CD4-positive, alpha-beta T cell treated with Interleukin-2 at 100 ng/mL for 4 hours (primary cell): Measurements from ENCODE around the gene DUOX2.
"Not testable (repeated sequence)": the region's sequence is repeated elsewhere in the genome, so short reads cannot be mapped to it uniquely, and the experiment has no call there.

Experiments
- DNase-seq: peaks from one replicate; pipeline ENCODE4 v3.0.0-alpha.2; 2020; ENCODE audit warnings: low spot score

DUOX2 gene

GRCh38 chr15:45138814-45139765 lies 25.1 kb upstream of the DUOX2 start:
- no peak for DNase-seq

DNA sequence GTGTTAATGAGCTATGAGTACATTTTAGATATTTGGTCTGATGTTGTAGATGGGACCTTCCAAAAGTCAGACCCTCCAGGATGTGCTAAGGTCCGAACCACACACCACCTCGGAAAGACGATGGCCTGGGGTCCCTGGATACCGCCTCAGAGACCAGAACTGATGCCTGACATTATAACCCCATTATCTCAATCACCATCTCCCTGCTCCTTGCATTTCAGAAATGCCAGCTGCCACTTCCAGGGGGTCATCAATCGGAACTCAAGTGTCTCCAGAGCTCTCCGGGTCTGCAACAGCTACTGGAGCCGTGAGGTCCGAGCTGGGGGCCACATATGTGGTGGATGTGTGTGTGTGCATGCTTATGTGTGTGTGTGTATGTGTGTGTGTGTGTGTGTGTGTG lies 23.7 kb upstream of the DUOX2 start:
- no peak for DNase-seq

DNA sequence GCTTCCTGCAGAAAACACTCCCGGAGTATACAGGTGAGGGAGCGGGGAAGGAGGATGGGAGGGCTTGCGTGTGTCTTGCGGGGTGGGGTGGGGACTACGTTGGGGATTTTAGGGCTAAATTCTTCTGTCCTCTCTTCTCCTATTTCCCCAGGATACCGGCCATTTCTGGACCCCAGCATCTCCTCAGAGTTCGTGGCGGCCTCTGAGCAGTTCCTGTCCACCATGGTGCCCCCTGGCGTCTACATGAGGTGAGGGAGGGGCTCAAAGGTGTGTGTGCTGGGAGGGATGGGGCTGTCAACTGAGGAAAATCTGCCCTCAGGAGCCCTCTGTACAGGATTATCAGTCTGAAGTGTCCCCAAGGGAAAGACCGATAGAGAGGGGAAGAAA lies 22.4 kb upstream of the DUOX2 start:
- no peak for DNase-seq

DNA sequence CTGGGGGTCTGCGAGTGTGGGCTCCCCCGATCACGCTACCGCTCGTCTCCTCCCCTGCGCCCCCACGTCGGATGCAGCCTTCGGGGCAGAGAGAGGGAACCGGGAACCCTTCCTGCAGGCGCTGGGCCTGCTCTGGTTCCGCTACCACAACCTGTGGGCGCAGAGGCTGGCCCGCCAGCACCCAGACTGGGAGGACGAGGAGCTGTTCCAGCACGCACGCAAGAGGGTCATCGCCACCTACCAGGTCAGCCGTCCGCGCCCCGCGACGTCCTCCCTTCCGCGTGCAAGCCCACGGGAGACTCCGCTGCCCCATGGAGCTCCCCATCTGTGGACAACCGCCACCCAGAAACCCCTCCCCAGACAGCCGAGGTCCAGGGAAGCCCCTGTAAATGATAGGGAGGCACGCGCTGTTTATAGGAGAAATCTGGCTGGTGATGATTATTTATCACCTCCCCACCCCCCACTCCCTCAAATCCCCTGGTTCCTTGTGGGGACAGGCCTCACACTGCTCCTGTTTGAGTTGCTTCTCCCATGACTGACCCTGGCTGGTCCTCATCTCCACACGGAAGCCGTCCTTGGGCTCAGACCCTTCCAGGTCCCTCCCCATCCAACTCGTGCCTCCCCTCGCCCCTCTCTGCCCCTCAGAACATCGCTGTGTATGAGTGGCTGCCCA lies 21.9 kb upstream of the DUOX2 start:
- not testable (repeated sequence) for DNase-seq

DNA sequence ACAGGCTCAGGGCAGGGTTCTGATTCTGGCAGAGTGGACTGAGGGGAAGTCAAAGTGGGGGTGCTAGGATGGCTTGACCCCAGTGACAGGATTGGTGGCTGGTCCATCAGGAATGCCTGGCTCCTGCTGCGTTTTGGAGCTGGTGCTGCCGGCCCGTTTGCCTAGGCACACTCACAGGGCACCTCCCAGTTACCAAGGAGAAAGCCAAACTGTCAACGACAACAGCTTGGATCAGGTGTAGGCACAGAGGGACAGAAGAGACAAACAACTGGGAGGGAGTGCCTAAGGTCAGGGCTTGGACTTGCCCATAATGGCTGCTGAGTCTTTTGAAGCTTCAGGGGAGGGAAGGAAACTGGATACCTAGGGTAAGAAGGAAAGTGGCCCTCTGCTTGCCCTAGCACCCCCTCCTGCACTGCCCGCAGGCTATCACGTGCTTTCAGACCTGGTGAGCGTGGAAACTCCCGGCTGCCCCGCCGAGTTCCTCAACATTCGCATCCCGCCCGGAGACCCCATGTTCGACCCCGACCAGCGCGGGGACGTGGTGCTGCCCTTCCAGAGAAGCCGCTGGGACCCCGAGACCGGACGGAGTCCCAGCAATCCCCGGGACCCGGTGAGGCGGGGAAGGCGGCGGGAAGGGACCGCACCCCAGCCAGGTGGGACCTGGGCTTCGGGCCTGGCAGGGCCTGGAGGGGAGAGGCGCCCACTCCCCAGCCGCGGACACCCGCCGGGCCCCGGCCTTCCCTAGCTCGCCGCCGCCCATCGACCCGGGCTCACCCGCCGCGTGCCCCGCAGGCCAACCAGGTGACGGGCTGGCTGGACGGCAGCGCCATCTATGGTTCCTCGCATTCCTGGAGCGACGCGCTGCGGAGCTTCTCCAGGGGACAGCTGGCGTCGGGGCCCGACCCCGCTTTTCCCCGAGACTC lies 21.0 kb upstream of the DUOX2 start:
- DNase-seq = peak; percentile 12

GRCh38 chr15:45134046-45134445 lies 20.1 kb upstream of the DUOX2 start:
- no peak for DNase-seq

DNA sequence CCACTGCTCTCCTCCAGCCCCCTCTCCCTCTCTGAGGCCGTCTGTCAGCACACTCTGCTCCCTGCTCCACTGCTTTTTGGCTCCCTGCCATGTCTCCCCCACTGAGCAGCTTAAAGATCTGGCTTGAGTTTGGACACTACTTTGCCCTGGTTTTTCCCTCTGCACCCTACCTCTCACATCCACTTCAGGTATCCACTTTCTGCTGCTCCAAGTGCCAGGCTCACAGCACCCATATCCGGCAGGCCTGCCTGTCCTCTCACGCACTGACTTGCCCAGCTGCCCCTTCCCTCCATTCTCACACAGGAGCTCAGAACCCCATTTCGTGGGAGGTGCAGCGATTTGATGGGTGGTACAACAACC lies 19.6 kb upstream of the DUOX2 start:
- DNase-seq = no peak

GRCh38 chr15:45132844-45133560 lies 19.0 kb upstream of the DUOX2 start:
- DNase-seq = no peak

DNA sequence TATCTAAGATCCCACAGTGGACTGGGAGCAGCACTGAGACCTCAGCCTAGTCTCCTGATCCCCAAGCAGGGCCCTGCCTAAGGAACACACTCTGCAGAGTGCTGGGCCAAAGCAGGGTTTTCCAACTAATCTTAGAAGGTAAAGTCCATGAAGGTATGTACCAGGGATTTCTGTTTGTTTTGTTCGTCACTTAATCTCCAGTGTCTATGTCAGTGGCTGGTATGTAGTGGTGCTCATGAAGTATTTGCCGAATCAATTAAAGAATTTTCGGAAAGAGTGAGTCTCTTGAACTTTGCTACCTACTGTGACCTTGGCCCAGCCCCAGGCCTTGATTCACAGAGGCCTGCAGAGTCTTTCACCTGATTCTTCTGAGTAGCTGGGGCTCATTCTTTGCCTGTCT lies 17.5 kb upstream of the DUOX2 start:
- DNase-seq = no peak

DNA sequence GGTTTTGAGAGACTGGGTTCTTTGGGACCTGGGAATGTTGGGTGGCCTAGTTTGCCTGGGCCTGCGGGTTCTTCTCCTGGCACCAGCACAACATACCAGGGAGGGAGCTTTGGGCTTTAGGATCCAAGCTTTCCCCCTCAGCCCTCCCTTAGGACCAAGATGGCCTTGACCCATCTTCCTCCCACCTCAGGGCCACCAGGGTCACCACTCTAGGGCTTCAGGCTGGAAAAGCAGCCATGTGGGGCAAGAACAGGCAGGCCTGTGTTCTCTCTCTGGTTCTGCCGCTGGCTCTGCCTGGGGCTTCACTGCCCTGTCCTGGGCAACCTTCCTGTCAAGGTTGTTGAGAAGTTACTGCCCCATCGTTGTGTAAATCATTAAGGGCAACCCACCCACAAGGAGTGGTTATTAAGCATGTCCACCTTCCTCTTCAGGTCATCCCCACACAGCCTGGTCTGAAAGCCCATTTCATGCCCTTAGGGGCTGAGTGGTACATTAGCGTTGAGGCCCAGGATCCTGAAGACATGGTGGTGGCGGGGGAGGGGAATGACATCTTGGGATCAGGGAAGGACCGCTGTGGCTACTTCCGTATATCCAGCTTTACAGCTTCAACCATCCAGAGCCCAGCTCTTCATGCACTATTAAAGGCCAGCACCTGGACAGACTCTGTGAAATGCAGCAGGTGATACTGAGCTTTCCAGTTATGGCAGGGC lies 16.5 kb upstream of the DUOX2 start:
- DNase-seq = no peak

DNA sequence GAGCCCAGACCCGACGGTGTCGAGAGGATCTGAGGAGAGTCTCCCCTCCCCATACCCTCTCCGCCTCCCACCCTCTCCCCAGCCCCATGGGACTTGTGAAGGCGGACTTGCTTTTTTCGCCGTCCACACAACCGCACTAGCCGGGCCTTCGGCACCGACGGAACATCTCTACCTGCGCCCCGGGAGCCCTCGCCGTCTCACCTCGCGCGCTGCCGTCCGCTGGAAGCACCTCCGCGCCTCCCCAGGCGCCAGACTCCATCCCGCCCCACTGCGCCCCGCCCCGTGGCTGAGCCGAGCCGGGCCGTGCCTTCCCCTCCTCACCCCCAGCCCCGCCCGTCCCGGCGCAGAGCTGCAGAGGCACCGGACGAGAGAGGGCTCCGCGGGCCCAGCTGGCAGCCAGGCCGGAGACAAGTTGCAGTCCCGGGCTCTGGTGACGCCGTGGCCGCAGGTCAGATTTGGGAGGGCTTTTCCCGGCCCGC lies 15.7 kb upstream of the DUOX2 start, which contains the start of the genes DUOX1 and DUOXA1:
TSS of gene DUOX1 (plus strand) at position 344 of the 479 bp plus-strand sequence. CDS start 1,973 bp downstream, outside the sequence.
TSS of gene DUOXA1 (minus strand) at position 229 of the 479 bp plus-strand sequence. CDS start 6,865 bp downstream, outside the sequence.
- no peak for DNase-seq

- DNase-seq = no peak
Observed at GRCh38 chr15:45128971-45129639, 15.1 kb upstream of the DUOX2 start.

DNA sequence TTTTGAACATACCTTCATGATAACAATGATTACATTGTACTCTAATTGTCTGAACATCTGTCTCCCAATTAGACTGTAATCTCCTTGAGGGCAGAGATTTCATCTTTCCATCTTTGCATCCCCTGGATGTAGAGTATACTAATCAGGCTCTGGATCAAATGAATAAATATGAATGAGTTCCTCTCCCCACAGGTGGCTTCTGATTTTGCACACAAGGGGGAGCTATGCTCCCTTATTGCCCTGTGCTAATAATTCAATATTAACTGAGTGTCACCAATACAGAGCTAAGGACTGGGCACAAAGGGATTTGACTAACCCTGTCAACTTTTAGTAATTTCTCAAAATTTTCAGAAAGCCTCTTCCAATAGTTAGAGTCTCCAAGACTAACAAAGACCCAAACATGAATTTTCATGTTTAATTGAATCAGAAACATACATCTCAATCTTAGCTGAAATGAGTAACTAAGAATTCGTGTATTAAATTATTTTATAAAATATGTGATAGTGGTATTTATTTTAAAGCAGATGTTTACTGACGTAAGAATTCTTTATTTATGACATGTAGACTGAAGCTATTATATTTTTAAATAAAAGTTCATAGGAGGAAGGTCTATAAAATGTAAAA lies 12.7 kb upstream of the DUOX2 start:
- DNase-seq = peak; percentile 64

GRCh38 chr15:45123397-45123796 lies 9.4 kb upstream of the DUOX2 start:
- DNase-seq = no peak

DNA sequence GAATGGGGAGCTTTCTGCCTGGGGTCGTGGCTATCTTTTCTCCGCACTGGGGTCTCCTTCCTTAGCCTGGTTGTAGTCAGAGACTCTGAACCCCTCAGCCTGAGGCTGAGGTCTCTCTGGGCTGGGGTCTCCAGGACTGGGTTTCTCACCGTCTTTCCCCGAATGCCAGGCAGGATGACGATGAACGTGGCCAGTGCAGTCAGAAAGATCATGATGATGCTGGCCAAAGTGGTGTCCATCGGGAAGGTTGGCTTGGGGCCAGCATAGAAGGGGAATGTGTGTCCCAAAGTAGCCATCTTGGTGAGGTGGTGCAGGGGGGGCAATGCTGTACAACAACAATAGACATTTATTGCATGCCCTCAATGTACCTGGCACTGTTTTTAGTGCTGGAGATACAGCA lies 8.7 kb upstream of the DUOX2 start:
- no peak for DNase-seq

DNA sequence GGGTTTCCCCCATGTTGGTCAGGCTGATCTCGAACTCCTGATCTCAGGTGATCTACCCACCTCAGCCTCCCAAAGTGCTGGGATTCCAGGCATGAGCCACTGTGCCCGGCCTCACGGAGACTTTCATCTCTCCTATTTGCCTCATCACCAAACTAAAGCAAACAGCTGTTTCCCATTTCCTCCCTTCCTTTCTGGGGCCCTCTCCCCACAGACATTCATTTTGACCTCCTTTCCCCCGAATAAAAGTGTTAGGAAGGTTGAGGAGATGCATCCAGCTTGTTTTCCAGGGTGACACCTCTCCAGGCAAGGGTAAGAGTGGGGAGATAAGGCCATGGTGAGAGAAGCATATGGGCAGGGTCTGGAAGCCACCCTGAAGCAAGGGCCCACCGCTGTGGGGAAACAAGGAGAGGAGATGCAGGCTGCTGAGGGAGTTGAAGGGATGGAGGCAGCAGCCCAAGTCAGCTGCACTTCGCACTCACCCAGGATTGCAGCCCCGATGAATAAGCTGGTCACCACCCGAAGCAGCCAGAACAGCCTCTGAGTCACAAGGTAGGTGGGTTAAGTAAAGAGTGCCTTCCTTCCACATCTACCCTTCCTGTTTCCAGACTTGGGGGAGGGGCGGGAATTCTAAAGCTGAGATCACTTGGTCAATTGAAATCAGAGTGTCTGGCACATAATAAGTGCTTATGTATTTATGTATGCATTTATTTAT lies 7.9 kb upstream of the DUOX2 start:
- no peak for DNase-seq

DNA sequence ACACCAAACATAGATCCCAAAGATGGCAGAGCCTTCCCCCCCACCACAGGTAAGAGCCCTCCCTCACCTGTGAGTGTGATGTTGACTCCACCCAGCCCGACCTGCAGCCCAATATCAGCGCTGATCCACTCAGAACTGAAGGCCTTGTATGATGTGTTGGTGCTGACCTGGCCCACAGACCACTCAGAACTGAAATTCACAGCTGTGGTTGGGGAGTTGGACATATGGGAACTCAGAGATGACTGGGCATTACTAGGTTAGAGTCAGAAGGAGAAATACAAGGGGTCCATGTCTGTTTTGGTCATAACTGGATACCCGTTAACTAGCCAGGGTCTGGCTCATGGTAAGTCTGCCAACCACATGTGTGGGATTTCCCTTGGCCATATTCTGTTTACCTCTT lies 7.0 kb upstream of the DUOX2 start:
- no peak for DNase-seq

DNA sequence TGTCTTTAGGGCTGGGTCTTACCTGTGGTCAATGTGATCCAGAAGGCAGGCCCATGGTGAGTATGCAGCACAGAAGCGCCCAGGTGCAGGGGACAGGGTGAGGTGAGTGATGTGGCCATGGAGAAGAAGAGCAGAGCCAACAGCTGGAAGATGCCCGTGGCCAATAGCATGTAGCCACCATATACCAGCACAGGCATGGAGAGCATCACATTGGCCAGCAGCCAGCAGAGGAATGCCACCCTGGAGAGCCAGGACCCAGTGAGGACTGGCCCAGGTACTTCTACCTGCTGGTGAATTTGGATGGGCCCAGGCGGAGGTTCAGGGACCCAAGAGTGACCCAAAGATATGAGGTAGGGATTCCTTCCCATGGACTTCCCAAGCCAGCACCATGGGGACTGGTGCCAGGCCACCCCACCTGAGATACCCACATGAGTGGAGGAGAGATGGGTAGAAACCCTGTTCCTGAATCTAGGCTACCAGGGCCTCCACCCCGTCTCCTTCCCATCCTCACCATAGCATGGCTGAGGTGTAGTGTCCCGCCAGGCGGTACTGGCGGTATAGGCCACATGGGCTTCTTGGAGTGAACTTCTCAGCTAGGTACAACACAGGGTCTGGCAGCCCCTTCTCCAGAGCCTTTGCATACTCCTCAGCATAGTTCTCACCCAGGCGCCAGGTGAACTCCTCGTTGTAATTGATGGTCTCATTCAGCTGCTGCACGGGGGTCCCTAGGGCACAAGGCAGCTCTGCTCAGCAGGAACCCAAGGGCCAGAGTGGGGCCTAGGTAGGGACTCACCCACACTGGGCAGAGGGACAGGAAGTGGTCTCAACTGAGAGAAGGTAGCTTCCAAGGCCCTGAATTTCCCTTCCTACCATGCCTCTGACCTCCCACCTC lies 6.4 kb upstream of the DUOX2 start:
- DNase-seq = no peak
